ENCODE results near the gene TAP1.
A peak's percentile ranks its signal among the peaks of the same experiment; 100 is the strongest.

Gene TAP1

DNA sequence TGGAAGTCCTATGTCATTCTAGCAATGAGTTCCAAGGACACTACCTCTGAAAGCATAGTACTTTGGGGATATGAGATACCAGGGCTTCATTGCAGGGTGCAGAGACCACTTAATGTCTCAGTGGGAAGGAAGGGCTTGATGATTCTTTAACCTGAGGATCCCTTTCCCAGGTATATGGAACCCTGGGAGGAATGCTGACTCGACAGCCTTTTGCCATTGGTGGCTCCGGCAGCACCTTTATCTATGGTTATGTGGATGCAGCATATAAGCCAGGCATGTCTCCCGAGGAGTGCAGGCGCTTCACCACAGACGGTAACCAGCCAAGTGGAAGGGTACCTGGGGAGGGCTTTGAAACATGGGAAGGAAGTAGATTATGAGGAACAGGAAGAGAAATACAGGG, 4.7 kb upstream of the TAP1 start:
- Histone ChIP-seq H3K27ac (peak overlapping the region; percentile 68), H3K36me3 (peaks cover 69% of the 10 kb centered on the region), H3K4me3 (ENCODE audit: low read depth in 1 of 2, low read length in 1 of 2) (peak overlapping the region in 1 of 2 experiments; percentile 33), H3K4me1 (ENCODE audit: control insufficient read depth in 1 of 2, insufficient read depth in 1 of 2, low read depth in 1 of 2, low read length in 1 of 2) (peaks cover 26 to 33% of the 10 kb centered on the region in 2 experiments), H3K27me3 (no peaks in the 10 kb centered on the region), H3K9me3 (no peaks in the 10 kb centered on the region)
- TF ChIP-seq, protein P1, sequence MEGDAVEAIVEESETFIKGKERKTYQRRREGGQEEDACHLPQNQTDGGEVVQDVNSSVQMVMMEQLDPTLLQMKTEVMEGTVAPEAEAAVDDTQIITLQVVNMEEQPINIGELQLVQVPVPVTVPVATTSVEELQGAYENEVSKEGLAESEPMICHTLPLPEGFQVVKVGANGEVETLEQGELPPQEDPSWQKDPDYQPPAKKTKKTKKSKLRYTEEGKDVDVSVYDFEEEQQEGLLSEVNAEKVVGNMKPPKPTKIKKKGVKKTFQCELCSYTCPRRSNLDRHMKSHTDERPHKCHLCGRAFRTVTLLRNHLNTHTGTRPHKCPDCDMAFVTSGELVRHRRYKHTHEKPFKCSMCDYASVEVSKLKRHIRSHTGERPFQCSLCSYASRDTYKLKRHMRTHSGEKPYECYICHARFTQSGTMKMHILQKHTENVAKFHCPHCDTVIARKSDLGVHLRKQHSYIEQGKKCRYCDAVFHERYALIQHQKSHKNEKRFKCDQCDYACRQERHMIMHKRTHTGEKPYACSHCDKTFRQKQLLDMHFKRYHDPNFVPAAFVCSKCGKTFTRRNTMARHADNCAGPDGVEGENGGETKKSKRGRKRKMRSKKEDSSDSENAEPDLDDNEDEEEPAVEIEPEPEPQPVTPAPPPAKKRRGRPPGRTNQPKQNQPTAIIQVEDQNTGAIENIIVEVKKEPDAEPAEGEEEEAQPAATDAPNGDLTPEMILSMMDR (IDR thresholded peaks at IDR 0.05) = no peak

GRCh38 chr6:32857156-32857891, 3.8 kb upstream of the TAP1 start:
- H3K9me3 ChIP-seq = no peaks in the 10 kb centered on the region
- peaks cover 31 to 35% of the 10 kb centered on the region in 2 experiments for H3K4me1 ChIP-seq (ENCODE audit: control insufficient read depth in 1 of 2, insufficient read depth in 1 of 2, low read depth in 1 of 2, low read length in 1 of 2)
- peak overlapping the region; percentile 68 for H3K27ac ChIP-seq
- H3K4me3 ChIP-seq (ENCODE audit: low read depth in 1 of 2, low read length in 1 of 2) = no peak overlapping the region
- TF ChIP-seq, protein P1 (IDR thresholded peaks at IDR 0.05) = no peak
- no peaks in the 10 kb centered on the region for H3K27me3 ChIP-seq
- peaks cover 68% of the 10 kb centered on the region for H3K36me3 ChIP-seq

- TF ChIP-seq, protein P1 (IDR thresholded peaks at IDR 0.05) = no peak
- Histone ChIP-seq H3K27ac (peak overlapping the region; percentile 96), H3K9me3 (no peaks in the 10 kb centered on the region), H3K36me3 (peaks cover 68% of the 10 kb centered on the region), H3K27me3 (no peaks in the 10 kb centered on the region), H3K4me1 (ENCODE audit: control insufficient read depth in 1 of 2, insufficient read depth in 1 of 2, low read depth in 1 of 2, low read length in 1 of 2) (peaks cover 48 to 52% of the 10 kb centered on the region in 2 experiments), H3K4me3 (ENCODE audit: low read depth in 1 of 2, low read length in 1 of 2) (peak overlapping the region; percentile 85 to 91)
Observed at GRCh38 chr6:32855467-32856174, 2.1 kb upstream of the TAP1 start.

- no peaks in the 10 kb centered on the region for H3K9me3 ChIP-seq
- H3K4me3 ChIP-seq (ENCODE audit: low read depth in 1 of 2, low read length in 1 of 2) = peak overlapping the region; percentile 85 to 91
- H3K27ac ChIP-seq = peak overlapping the region; percentile 96
- H3K27me3 ChIP-seq = no peaks in the 10 kb centered on the region
- TF ChIP-seq, protein P1 (IDR thresholded peaks at IDR 0.05) = no peak
- peaks cover 55 to 62% of the 10 kb centered on the region in 2 experiments for H3K4me1 ChIP-seq (ENCODE audit: control insufficient read depth in 1 of 2, insufficient read depth in 1 of 2, low read depth in 1 of 2, low read length in 1 of 2)
- H3K36me3 ChIP-seq = peaks cover 68% of the 10 kb centered on the region
Observed at GRCh38 chr6:32854376-32855178, 1.1 kb upstream of the TAP1 start.

- no peaks in the 10 kb centered on the region for H3K9me3 ChIP-seq
- TF ChIP-seq, protein P1 (IDR thresholded peaks at IDR 0.05) = no peak
- H3K27me3 ChIP-seq = no peaks in the 10 kb centered on the region
- H3K36me3 ChIP-seq = peaks cover 68% of the 10 kb centered on the region
- peak overlapping the region; percentile 96 for H3K27ac ChIP-seq
- H3K4me3 ChIP-seq (ENCODE audit: low read depth in 1 of 2, low read length in 1 of 2) = peak overlapping the region; percentile 85 to 91
- peaks cover 55 to 67% of the 10 kb centered on the region in 2 experiments for H3K4me1 ChIP-seq (ENCODE audit: control insufficient read depth in 1 of 2, insufficient read depth in 1 of 2, low read depth in 1 of 2, low read length in 1 of 2)
Observed at GRCh38 chr6:32852844-32853540, 512 bp downstream of the TAP1 start.
